GM21390 (cell line): Measurements from ENCODE around the gene DDB1.
"Not testable (repeated sequence)": the region's sequence is repeated elsewhere in the genome, so short reads cannot be mapped to it uniquely, and the experiment has no call there.

ENCODE experiments used
- ATAC-seq: cut with Tn5 transposase; IDR thresholded peaks from one replicate; pipeline ENCODE4 v1.9.1; 2021; ENCODE audit not compliant: unreplicated experiment

Gene DDB1

GRCh38 chr11:61273178-61274078 lies 59.5 kb downstream of the DDB1 start:
- no peak for ATAC-seq

GRCh38 chr11:61272731-61273130 lies 60.2 kb downstream of the DDB1 start:
- no peak for ATAC-seq

- no peak for ATAC-seq
Observed at GRCh38 chr11:61270354-61271076, 62.4 kb downstream of the DDB1 start.

- no peak for ATAC-seq
Observed at GRCh38 chr11:61268588-61269250, 64.2 kb downstream of the DDB1 start.

- ATAC-seq, result no peak
Observed at GRCh38 chr11:61267437-61267841, 65.5 kb downstream of the DDB1 start.

- ATAC-seq, result no peak
Observed at GRCh38 chr11:61266602-61267001, 66.3 kb downstream of the DDB1 start.

GRCh38 chr11:61265357-61265756 lies 67.5 kb downstream of the DDB1 start:
- ATAC-seq, result no peak

- ATAC-seq, result no peak
Observed at GRCh38 chr11:61264795-61265194, 68.1 kb downstream of the DDB1 start.

GRCh38 chr11:61264371-61264770 lies 68.5 kb downstream of the DDB1 start:
- no peak for ATAC-seq

- ATAC-seq, result no peak
Observed at GRCh38 chr11:61259363-61259762, 73.5 kb downstream of the DDB1 start.

- no peak for ATAC-seq
Observed at GRCh38 chr11:61258546-61258945, 74.4 kb downstream of the DDB1 start.

- no peak for ATAC-seq
Observed at GRCh38 chr11:61256710-61257482, 76.0 kb downstream of the DDB1 start.

- peak; percentile 57 for ATAC-seq
Observed at GRCh38 chr11:61254403-61255025, 78.4 kb downstream of the DDB1 start.

- not testable (repeated sequence) for ATAC-seq
Observed at GRCh38 chr11:61252332-61252731, 80.6 kb downstream of the DDB1 start.

- ATAC-seq, result not testable (repeated sequence)
Observed at GRCh38 chr11:61250796-61251765, 81.8 kb downstream of the DDB1 start.
